H9 (cell line): ENCODE measurements around the gene DDIAS. TPM values are rescaled to one million over a fixed set of nuclear protein-coding genes. Genes with fewer than 3 reads are reported as not detected.

Experiments
- DNase-seq: peaks from one replicate; pipeline ENCODE4 v3.0.0-alpha.2; 2017
- H2AFZ ChIP-seq: one replicate; pipeline ENCODE4 v1.6.1; 2013; ENCODE audit warnings: mild to moderate bottlenecking, low read length, control low read depth, moderate library complexity
- H2AK5ac ChIP-seq: 2 replicates; pipeline ENCODE4 v1.6.1; 2013; ENCODE audit warnings: low read length, control low read depth, mixed read lengths; ENCODE audit not compliant: insufficient read length
- H2BK120ac ChIP-seq: one replicate; pipeline ENCODE4 v1.6.1; 2013; ENCODE audit warnings: low read depth, mild to moderate bottlenecking, low read length, control low read depth, inconsistent platforms; ENCODE audit not compliant: poor library complexity, severe bottlenecking
- H2BK12ac ChIP-seq: 2 replicates; pipeline ENCODE4 v1.6.1; 2013; ENCODE audit warnings: low read length, control low read depth, mixed read lengths, low read depth; ENCODE audit not compliant: insufficient read length
- H2BK15ac ChIP-seq: 2 replicates; pipeline ENCODE4 v1.6.1; 2013; ENCODE audit warnings: low read depth, low read length, control low read depth
- H2BK20ac ChIP-seq: one replicate; pipeline ENCODE4 v1.6.1; 2013; ENCODE audit warnings: low read depth, mild to moderate bottlenecking, low read length, control low read depth, inconsistent platforms; ENCODE audit not compliant: poor library complexity, severe bottlenecking
- H2BK5ac ChIP-seq: 2 replicates; pipeline ENCODE4 v1.6.1; 2013; ENCODE audit warnings: low read length, control low read depth, mixed read lengths; ENCODE audit not compliant: insufficient read length
- H3K14ac ChIP-seq: 2 replicates; pipeline ENCODE4 v1.6.1; 2013; ENCODE audit warnings: low read length, control low read depth; ENCODE audit not compliant: insufficient read depth
- H3K18ac ChIP-seq: 2 replicates; pipeline ENCODE4 v1.6.1; 2013; ENCODE audit warnings: low read depth, mild to moderate bottlenecking, mixed read lengths, low read length, control low read depth; ENCODE audit not compliant: insufficient read length
- H3K23ac ChIP-seq: 2 replicates; pipeline ENCODE4 v1.6.1; 2013; ENCODE audit warnings: low read length, control low read depth, mixed read lengths, low read depth; ENCODE audit not compliant: insufficient read length
- H3K23me2 ChIP-seq: 2 replicates; pipeline ENCODE4 v1.6.1; 2013; ENCODE audit warnings: low read depth, mild to moderate bottlenecking, mixed read lengths, low read length, control low read depth; ENCODE audit not compliant: insufficient read length, poor library complexity, severe bottlenecking
- H3K27ac ChIP-seq: 2 replicates; pipeline ENCODE4 v1.5.1; 2013; ENCODE audit warnings: low read length, control low read depth, mixed read lengths, low read depth; ENCODE audit not compliant: insufficient read length
- H3K27me3 ChIP-seq: 2 replicates; pipeline ENCODE4 v1.6.1; 2013; ENCODE audit warnings: low read length, control low read depth, inconsistent platforms; ENCODE audit not compliant: insufficient read depth
- H3K4ac ChIP-seq: 2 replicates; pipeline ENCODE4 v1.6.1; 2013; ENCODE audit warnings: low read depth, mild to moderate bottlenecking, control low read depth, inconsistent platforms, low read length, moderate library complexity
- H3K4me1 ChIP-seq: 2 replicates; pipeline ENCODE4 v1.6.1; 2013; ENCODE audit warnings: low read length, control low read depth, inconsistent platforms; ENCODE audit not compliant: insufficient read depth
- H3K4me2 ChIP-seq: 2 replicates; pipeline ENCODE4 v1.6.1; 2013; ENCODE audit warnings: low read length, control low read depth, mixed read lengths; ENCODE audit not compliant: insufficient read length, insufficient read depth
- H3K56ac ChIP-seq: 2 replicates; pipeline ENCODE4 v1.6.1; 2013; ENCODE audit warnings: low read depth, mild to moderate bottlenecking, mixed read lengths, low read length, control low read depth; ENCODE audit not compliant: insufficient read length
- H3K79me1 ChIP-seq: 2 replicates; pipeline ENCODE4 v1.6.1; 2013; ENCODE audit warnings: low read depth, mild to moderate bottlenecking, moderate library complexity, low read length, control low read depth, inconsistent platforms; ENCODE audit not compliant: insufficient read depth, poor library complexity, severe bottlenecking
- H3K79me2 ChIP-seq: 2 replicates; pipeline ENCODE4 v1.6.1; 2013; ENCODE audit warnings: low read length, control low read depth, inconsistent platforms; ENCODE audit not compliant: insufficient read depth
- H3K9ac ChIP-seq: 2 replicates; pipeline ENCODE4 v1.6.1; 2013; ENCODE audit warnings: low read length, control low read depth, mixed read lengths; ENCODE audit not compliant: insufficient read length; ENCODE audit errors: extremely low read depth
- H3K9me3 ChIP-seq: one replicate; pipeline ENCODE4 v1.6.1; 2013; ENCODE audit warnings: low read depth, low read length, inconsistent platforms; ENCODE audit not compliant: control insufficient read depth
- H3T11ph ChIP-seq: one replicate; pipeline ENCODE4 v1.6.1; 2013; ENCODE audit warnings: mild to moderate bottlenecking, low read length, control low read depth, inconsistent platforms
- H4K20me1 ChIP-seq: one replicate; pipeline ENCODE4 v1.6.1; 2013; ENCODE audit not compliant: control insufficient read depth, insufficient read length, insufficient read depth
- H4K5ac ChIP-seq: 2 replicates; pipeline ENCODE4 v1.6.1; 2013; ENCODE audit warnings: low read depth, mild to moderate bottlenecking, mixed read lengths, low read length, control low read depth; ENCODE audit not compliant: insufficient read length
- H4K8ac ChIP-seq: replicated peaks from 2 replicates; pipeline ENCODE4 v1.6.1; 2013; ENCODE audit warnings: low read length, control low read depth, mixed read lengths, low read depth; ENCODE audit not compliant: insufficient read length
- H4K91ac ChIP-seq: 2 replicates; pipeline ENCODE4 v1.6.1; 2013; ENCODE audit warnings: low read depth, mild to moderate bottlenecking, moderate library complexity, mixed read lengths, low read length, control low read depth; ENCODE audit not compliant: insufficient read length
- H3K27ac Mint-ChIP-seq, 3 experiments: 2 replicates in 2 of 3; 3 replicates in 1 of 3; pipeline ENCODE4 v1.8.0; 2020 to 2021; ENCODE audit warnings: mixed read lengths in 3 of 3, mild to moderate bottlenecking in 1 of 3, moderate library complexity in 1 of 3
- H3K27me3 Mint-ChIP-seq: 2 replicates; pipeline ENCODE4 v1.8.0; 2021; ENCODE audit warnings: low read depth, mild to moderate bottlenecking, moderate library complexity, mixed read lengths
- H3K36me3 Mint-ChIP-seq, 3 experiments: 2 replicates in 2 of 3; 3 replicates in 1 of 3; pipeline ENCODE4 v1.8.0; 2020 to 2021; ENCODE audit warnings: low read depth in 3 of 3, mixed read lengths in 3 of 3; ENCODE audit not compliant: insufficient read depth in 1 of 3
- H3K4me1 Mint-ChIP-seq, 2 experiments: 2 replicates each; pipeline ENCODE4 v1.8.0; 2020; ENCODE audit warnings: mixed read lengths in 2 of 2
- H3K4me3 Mint-ChIP-seq, 2 experiments: 2 replicates in 1 of 2; 3 replicates in 1 of 2; pipeline ENCODE4 v1.8.0; 2020 to 2021; ENCODE audit warnings: mild to moderate bottlenecking in 2 of 2, mixed read lengths in 2 of 2, moderate library complexity in 1 of 2
- H3K9me3 Mint-ChIP-seq, 2 experiments: 2 replicates in 1 of 2; 3 replicates in 1 of 2; pipeline ENCODE4 v1.8.0; 2020; ENCODE audit warnings: mild to moderate bottlenecking in 2 of 2, mixed read lengths in 2 of 2, moderate library complexity in 1 of 2
- WGBS: extraction: QIAGEN DNeasy Blood & Tissue Kit; methylation state at CpG from one replicate; pipeline ENCODE4 v1.1.7; 2013; ENCODE audit warnings: missing lambda C conversion rate, low lambda C conversion rate, mixed read lengths; ENCODE audit not compliant: insufficient read length; ENCODE audit errors: extremely low coverage; 5-methylcytosine and 5-hydroxymethylcytosine counted together
- total RNA-seq: library from RNA; stranded (reverse); gene quantifications from 2 replicates; pipeline ENCODE4 v1.2.1, GENCODE V29; 2021
- TF ChIP-seq, protein P1 (sequence below): fragments of 200-600 bp; sonication (generic); conservative IDR thresholded peaks from 3 replicates; pipeline ENCODE4 v1.8.0; 2021; ENCODE audit warnings: antibody characterized with exemption, mild to moderate bottlenecking

DDIAS gene
- total RNA-seq, 1 experiment from 2014 or later = 18.6 TPM

DNA sequence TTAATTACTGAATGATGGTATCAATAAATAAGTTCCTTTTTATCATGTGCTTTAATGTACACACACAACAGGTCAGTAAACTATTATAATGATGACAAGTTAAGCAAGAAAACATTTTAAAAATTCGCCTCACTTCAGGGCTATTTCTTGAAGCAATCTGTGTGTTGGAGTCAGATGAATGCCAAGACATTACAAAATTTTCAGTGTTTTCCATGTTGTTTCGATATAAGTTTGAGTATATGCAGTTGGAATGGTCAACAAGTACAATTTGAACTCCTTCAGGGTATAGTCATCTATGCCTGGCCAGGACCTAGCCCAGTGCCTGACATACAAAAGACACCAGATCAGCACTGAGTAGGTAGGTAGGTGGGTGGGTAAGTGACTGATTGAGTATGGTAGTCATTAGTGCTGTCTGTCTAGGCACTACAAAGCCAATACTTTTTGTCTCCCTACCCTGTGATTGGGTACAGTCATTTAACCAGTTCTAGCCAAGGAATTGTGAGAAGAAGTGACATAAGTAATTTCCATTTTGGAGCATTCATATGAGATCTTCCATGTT, 8.8 kb upstream of the DDIAS start:
- Mint-ChIP-seq H3K27me3 (no peaks in the 10 kb centered on the region), H3K27ac (no peak overlapping the region), H3K36me3 (0 out of 7 replicates have a peak, but pooled peaks cover 0 to 2% (median 2%) of the 10 kb centered on the region in 3 experiments), H3K9me3 (no peaks in the 10 kb centered on the region), H3K4me1 (peaks cover 2 to 7% of the 10 kb centered on the region in 2 experiments; a peak in 2 of 4 replicates), H3K4me3 (no peak overlapping the region)
- no peak overlapping the region for H2BK12ac ChIP-seq
- no peaks in the 10 kb centered on the region for H3K9me3 ChIP-seq
- H3K79me1 ChIP-seq = peaks cover 3% of the 10 kb centered on the region
- no CpG with 5 or more reads among the region's 2 CpGs for WGBS
- no peak overlapping the region for H3T11ph ChIP-seq
- TF ChIP-seq, protein P1, sequence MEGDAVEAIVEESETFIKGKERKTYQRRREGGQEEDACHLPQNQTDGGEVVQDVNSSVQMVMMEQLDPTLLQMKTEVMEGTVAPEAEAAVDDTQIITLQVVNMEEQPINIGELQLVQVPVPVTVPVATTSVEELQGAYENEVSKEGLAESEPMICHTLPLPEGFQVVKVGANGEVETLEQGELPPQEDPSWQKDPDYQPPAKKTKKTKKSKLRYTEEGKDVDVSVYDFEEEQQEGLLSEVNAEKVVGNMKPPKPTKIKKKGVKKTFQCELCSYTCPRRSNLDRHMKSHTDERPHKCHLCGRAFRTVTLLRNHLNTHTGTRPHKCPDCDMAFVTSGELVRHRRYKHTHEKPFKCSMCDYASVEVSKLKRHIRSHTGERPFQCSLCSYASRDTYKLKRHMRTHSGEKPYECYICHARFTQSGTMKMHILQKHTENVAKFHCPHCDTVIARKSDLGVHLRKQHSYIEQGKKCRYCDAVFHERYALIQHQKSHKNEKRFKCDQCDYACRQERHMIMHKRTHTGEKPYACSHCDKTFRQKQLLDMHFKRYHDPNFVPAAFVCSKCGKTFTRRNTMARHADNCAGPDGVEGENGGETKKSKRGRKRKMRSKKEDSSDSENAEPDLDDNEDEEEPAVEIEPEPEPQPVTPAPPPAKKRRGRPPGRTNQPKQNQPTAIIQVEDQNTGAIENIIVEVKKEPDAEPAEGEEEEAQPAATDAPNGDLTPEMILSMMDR = no peak
- no peak overlapping the region for H2AFZ ChIP-seq
- H3K14ac ChIP-seq = no peak overlapping the region
- no peak overlapping the region for H3K18ac ChIP-seq
- H2AK5ac ChIP-seq = no peak overlapping the region
- H3K23ac ChIP-seq = no peak overlapping the region
- no peak overlapping the region for H3K4ac ChIP-seq
- H2BK20ac ChIP-seq = no peak overlapping the region
- no peak overlapping the region for H3K4me2 ChIP-seq
- H2BK5ac ChIP-seq = no peak overlapping the region
- H3K27ac ChIP-seq = no peak overlapping the region
- H3K23me2 ChIP-seq = no peaks in the 10 kb centered on the region
- no peaks in the 10 kb centered on the region for H3K27me3 ChIP-seq
- no peak overlapping the region for H4K5ac ChIP-seq
- H4K8ac ChIP-seq = no peak overlapping the region
- no peak overlapping the region for H4K91ac ChIP-seq
- no peak for DNase-seq
- H2BK120ac ChIP-seq = no peak overlapping the region
- H3K9ac ChIP-seq = no peak overlapping the region
- no peaks in the 10 kb centered on the region for H4K20me1 ChIP-seq
- peaks cover 2% of the 10 kb centered on the region; the same call in 1 of the 2 replicates for H3K79me2 ChIP-seq
- no peak overlapping the region for H3K56ac ChIP-seq
- H2BK15ac ChIP-seq = no peak overlapping the region
- H3K4me1 ChIP-seq = no peaks in the 10 kb centered on the region
